CD14-positive monocyte (primary cell): ENCODE results near the gene POLR2H. TPM values are rescaled to one million over a fixed set of nuclear protein-coding genes. Genes with fewer than 3 reads are reported as not detected.

ENCODE experiments used
- DNase-seq, 3 donors: peaks; one replicate each; pipeline ENCODE4 v3.0.0-alpha.2; 2011 to 2022
- H2AFZ ChIP-seq: 2 replicates; pipeline ENCODE4 v1.6.0; 2012; ENCODE audit warnings: mild to moderate bottlenecking, low read depth, low read length, inconsistent platforms; ENCODE audit not compliant: insufficient read depth, poor library complexity, severe bottlenecking
- H3K27ac ChIP-seq, 2 donors: 1 replicate in 1 of 2; 2 replicates in 1 of 2; pipeline ENCODE4 v1.5.1; 2012 to 2013; ENCODE audit warnings: low read length in 2 of 2, control low read depth in 1 of 2, inconsistent platforms in 1 of 2, low read depth in 1 of 2, mild to moderate bottlenecking in 1 of 2
- H3K27me3 ChIP-seq, 2 donors: one replicate each; pipeline versions ENCODE4 v1.6.0 to v1.6.1; 2011 to 2013; ENCODE audit warnings: low read length in 2 of 2; ENCODE audit not compliant: control insufficient read depth in 2 of 2, insufficient read depth in 2 of 2
- H3K36me3 ChIP-seq, 2 donors: replicated peaks in 1 of 2; 1 replicate in 1 of 2; 2 replicates in 1 of 2; pipeline versions ENCODE4 v1.5.1 to v1.6.1; 2012 to 2013; ENCODE audit warnings: low read length in 2 of 2, control low read depth in 1 of 2, inconsistent platforms in 1 of 2, mild to moderate bottlenecking in 1 of 2; ENCODE audit not compliant: insufficient read depth in 2 of 2, control insufficient read depth in 1 of 2
- H3K4me1 ChIP-seq, 2 donors: 1 replicate in 1 of 2; 2 replicates in 1 of 2; pipeline versions ENCODE4 v1.5.1 to v1.6.1; 2012 to 2013; ENCODE audit warnings: low read length in 2 of 2, control low read depth in 1 of 2, inconsistent platforms in 1 of 2, mild to moderate bottlenecking in 1 of 2, moderate library complexity in 1 of 2; ENCODE audit not compliant: insufficient read depth in 2 of 2, control insufficient read depth in 1 of 2
- H3K4me2 ChIP-seq: replicated peaks from 2 replicates; pipeline ENCODE3; 2012; ENCODE audit warnings: low read length, moderate library complexity, mild to moderate bottlenecking; ENCODE audit not compliant: poor library complexity, severe bottlenecking; ENCODE audit errors: extremely low read depth
- H3K4me3 ChIP-seq, 3 experiments: fragments of 200-600 bp in 1 of 3; sonication (generic) in 1 of 3; replicated peaks in 1 of 3; 1 replicate in 2 of 3; 2 replicates in 1 of 3; pipeline ENCODE4 v1.5.1; 2011 to 2013; ENCODE audit warnings: low read length in 3 of 3, mild to moderate bottlenecking in 3 of 3, control low read depth in 2 of 3, low read depth in 2 of 3, inconsistent platforms in 1 of 3, moderate library complexity in 1 of 3
- H3K79me2 ChIP-seq: 2 replicates; pipeline ENCODE4 v1.6.0; 2012; ENCODE audit warnings: mild to moderate bottlenecking, control low read depth, inconsistent platforms, low read length, moderate library complexity; ENCODE audit not compliant: insufficient read depth
- H3K9ac ChIP-seq: 2 replicates; pipeline ENCODE4 v1.6.0; 2017; ENCODE audit warnings: low read length, mild to moderate bottlenecking; ENCODE audit not compliant: insufficient read depth, poor library complexity, severe bottlenecking
- H3K9me3 ChIP-seq, 2 donors: replicated peaks in 1 of 2; 1 replicate in 1 of 2; 2 replicates in 1 of 2; pipeline versions ENCODE4 v1.5.1 to v1.6.1; 2012 to 2013; ENCODE audit warnings: low read length in 2 of 2, control low read depth in 1 of 2; ENCODE audit not compliant: control insufficient read depth in 1 of 2, insufficient read depth in 1 of 2
- H4K20me1 ChIP-seq: 2 replicates; pipeline ENCODE4 v1.6.0; 2012; ENCODE audit warnings: mild to moderate bottlenecking, low read length, control low read depth, moderate library complexity; ENCODE audit not compliant: insufficient read depth
- H3K27ac Mint-ChIP-seq, 7 donors: one replicate each; pipeline ENCODE4 v1.8.0; 2020; ENCODE audit warnings: mild to moderate bottlenecking in 7 of 7, mixed read lengths in 7 of 7, moderate library complexity in 6 of 7, inconsistent platforms in 2 of 7
- H3K27me3 Mint-ChIP-seq, 3 donors: one replicate each; pipeline ENCODE4 v1.8.0; 2021 to 2022; ENCODE audit warnings: low read depth in 3 of 3, mild to moderate bottlenecking in 3 of 3, mixed read lengths in 3 of 3, moderate library complexity in 3 of 3, inconsistent platforms in 1 of 3
- H3K36me3 Mint-ChIP-seq, 2 donors: one replicate each; pipeline ENCODE4 v1.8.0; 2020; ENCODE audit warnings: mixed read lengths in 2 of 2, inconsistent platforms in 1 of 2, mild to moderate bottlenecking in 1 of 2
- H3K4me1 Mint-ChIP-seq: one replicate; pipeline ENCODE4 v1.8.0; 2020; ENCODE audit warnings: mild to moderate bottlenecking, mixed read lengths
- H3K4me3 Mint-ChIP-seq, 2 donors: one replicate each; pipeline ENCODE4 v1.8.0; 2020; ENCODE audit warnings: mild to moderate bottlenecking in 2 of 2, mixed read lengths in 2 of 2, moderate library complexity in 1 of 2
- H3K9me3 Mint-ChIP-seq, 7 donors: one replicate each; pipeline ENCODE4 v1.8.0; 2020 to 2022; ENCODE audit warnings: mixed read lengths in 7 of 7, mild to moderate bottlenecking in 6 of 7, moderate library complexity in 6 of 7, inconsistent platforms in 2 of 7
- CTCF ChIP-seq: fragments of 200-600 bp; IDR thresholded peaks from one replicate; pipeline ENCODE4 v1.8.0; 2022; ENCODE audit warnings: antibody characterized with exemption, mild to moderate bottlenecking
- WGBS: methylation state at CpG from one replicate; pipeline ENCODE4 v1.1.5; 2013; ENCODE audit warnings: missing lambda C conversion rate; ENCODE audit not compliant: insufficient coverage; 5-methylcytosine and 5-hydroxymethylcytosine counted together
- intact Hi-C, 2 donors: fragments of 100-400 bp; cut with micrococcal nuclease; formaldehyde crosslinking; loops; one replicate each; pipeline versions ENCODE4 v1.15.0 to v1.15.1; 2023
- polyA plus RNA-seq, 3 donors: library from polyadenylated mRNA; depleted of rRNA in 1 of 3; unstranded in 2 of 3; stranded (reverse) in 1 of 3; fragments of 300-500 nt in 2 of 3; fragments of >200 nt in 1 of 3; fragmentation: Illumina TruSeq in 2 of 3; gene quantifications; 1 replicate in 2 of 3; 2 replicates in 1 of 3; pipeline ENCODE4 v1.2.3, GENCODE V29; 2012 to 2021

POLR2H gene
- polyA plus RNA-seq, 3 donors: 21.7 to 67.3 (median 24.6) TPM

- no peak overlapping the region for H3K27ac Mint-ChIP-seq
- H3K27me3 Mint-ChIP-seq: peaks cover 0 to 3% (median 1%) of the 10 kb centered on the region in 3 donors
- DNase-seq: no peak
- Histone ChIP-seq H3K27ac (no peak overlapping the region), H3K79me2 (no peaks in the 10 kb centered on the region), H3K4me1 (no peaks in the 10 kb centered on the region), H2AFZ (no peak overlapping the region), H3K36me3 (peaks cover 15 to 25% of the 10 kb centered on the region in 2 donors), H3K4me2 (no peak overlapping the region), H3K27me3 (no peaks in the 10 kb centered on the region), H3K4me3 (no peak overlapping the region), H3K9ac (no peak overlapping the region), H3K9me3 (no peaks in the 10 kb centered on the region), H4K20me1 (no peaks in the 10 kb centered on the region)
- intact Hi-C loops: no loop called here
- no peak for TF ChIP-seq CTCF
- 86% methylated on average over 1 of the region's 4 CpGs for WGBS
- peaks cover 0 to 1% (median 0%) of the 10 kb centered on the region in 7 donors for H3K9me3 Mint-ChIP-seq
- peaks cover 6% of the 10 kb centered on the region for H3K4me1 Mint-ChIP-seq
- no peak overlapping the region for H3K4me3 Mint-ChIP-seq
- H3K36me3 Mint-ChIP-seq: peaks cover 25 to 37% of the 10 kb centered on the region in 2 donors
Measured at GRCh38 chr3:184348057-184348382, 13.5 kb upstream of the POLR2H start.

- Mint-ChIP-seq H3K4me1 (peaks cover 6% of the 10 kb centered on the region), H3K27me3 (peaks cover 0 to 3% (median 1%) of the 10 kb centered on the region in 3 donors), H3K4me3 (no peak overlapping the region), H3K27ac (no peak overlapping the region), H3K36me3 (peaks cover 12 to 19% of the 10 kb centered on the region in 2 donors), H3K9me3 (no peaks in the 10 kb centered on the region)
- Histone ChIP-seq H3K9ac (no peak overlapping the region), H4K20me1 (no peaks in the 10 kb centered on the region), H2AFZ (no peak overlapping the region), H3K4me2 (no peak overlapping the region), H3K4me1 (no peaks in the 10 kb centered on the region), H3K36me3 (peaks cover 2 to 9% of the 10 kb centered on the region in 2 donors), H3K9me3 (no peaks in the 10 kb centered on the region), H3K79me2 (no peaks in the 10 kb centered on the region), H3K4me3 (no peak overlapping the region), H3K27ac (no peak overlapping the region), H3K27me3 (no peaks in the 10 kb centered on the region)
- intact Hi-C loops: no loop called here
- 100% methylated on average over 5 of the region's 10 CpGs for WGBS
- no peak for DNase-seq
- no peak for TF ChIP-seq CTCF
Measured at GRCh38 chr3:184349563-184350470, 11.7 kb upstream of the POLR2H start.
